NT2/D1 (cell line): ENCODE data around the gene TMEM14A.

Experiments used
- SUZ12 ChIP-seq: IDR thresholded peaks from 2 replicates; pipeline ENCODE4 v1.6.1; 2011; ENCODE audit not compliant: insufficient read length, insufficient read depth; ENCODE audit errors: extremely low read depth
- YY1 ChIP-seq: IDR thresholded peaks from 2 replicates; pipeline ENCODE4 v1.6.1; 2011; ENCODE audit not compliant: insufficient read length, insufficient read depth
- ZNF274 ChIP-seq: IDR thresholded peaks from 2 replicates; pipeline ENCODE4 v1.6.1; 2011; ENCODE audit warnings: mild to moderate bottlenecking, low read depth, low read length

DNA sequence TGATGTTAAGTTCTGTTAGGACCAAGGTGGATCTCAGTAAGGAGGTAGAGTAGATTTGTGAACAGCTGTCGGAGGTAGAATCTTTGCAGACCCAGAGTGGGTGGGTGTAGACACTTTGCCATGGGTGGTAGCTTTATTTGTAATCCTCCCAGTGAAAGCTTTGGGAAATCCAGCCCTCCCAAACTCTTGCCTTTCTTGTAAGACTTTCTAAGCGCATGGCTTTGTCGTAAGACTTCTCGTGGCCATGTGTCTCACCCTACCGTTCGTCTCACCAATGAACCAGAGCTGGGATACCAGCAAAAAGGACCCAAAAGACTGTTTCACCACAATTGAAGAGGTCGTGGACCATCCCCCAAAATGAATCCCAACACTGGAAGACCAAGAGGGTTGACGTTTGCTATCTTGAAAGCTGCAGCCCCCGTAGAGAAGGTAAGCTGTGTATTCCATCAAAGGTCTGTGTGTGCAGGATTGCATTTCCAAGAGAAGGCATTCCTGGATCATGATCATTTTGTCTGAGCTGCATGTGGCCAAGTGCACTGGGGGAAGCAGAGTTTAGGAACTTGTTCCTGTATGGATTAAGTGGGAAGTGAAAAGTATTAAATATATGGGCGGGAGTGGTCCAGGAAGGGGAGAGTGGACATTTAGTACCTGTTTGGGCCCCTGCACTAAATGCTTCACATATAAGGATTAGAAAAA, 5.8 kb upstream of the TMEM14A start:
- TF ChIP-seq YY1 (no peak), SUZ12 (no peak), ZNF274 (no peak)
